CD8-positive, alpha-beta memory T cell (primary cell): ENCODE results near the gene RPS5. TPM values are rescaled to one million over a fixed set of nuclear protein-coding genes. Genes with fewer than 3 reads are reported as not detected.
A peak's percentile ranks its signal among the peaks of the same experiment; 100 is the strongest.
"Not testable (repeated sequence)": the region's sequence is repeated elsewhere in the genome, so short reads cannot be mapped to it uniquely, and the experiment has no call there.

Experiments
- CTCF ChIA-PET: fragments of 350-600 bp; sonication (Branson Sonifier 250); formaldehyde crosslinking; loops from one replicate; lab custom pipeline; 2021; ENCODE audit warnings: antibody characterized with exemption; lab: Charles Lee
- POLR2A ChIA-PET: fragments of 350-600 bp; sonication (Branson Sonifier 250); formaldehyde crosslinking; loops from one replicate; lab custom pipeline; 2021; ENCODE audit warnings: antibody characterized with exemption; lab: Charles Lee
- DNase-seq, 5 donors: peaks; one replicate each; pipeline versions ENCODE4 v3.0.0 to v3.0.0-alpha.2; 2020 to 2022; ENCODE audit warnings: mixed read lengths in 1 of 5
- H3K27ac ChIP-seq: one replicate; pipeline ENCODE4 v1.7.0; 2013; ENCODE audit warnings: low read depth, mild to moderate bottlenecking, low read length, moderate library complexity
- H3K27me3 ChIP-seq: 2 replicates; pipeline ENCODE4 v1.7.0; 2013; ENCODE audit warnings: low read length, mild to moderate bottlenecking; ENCODE audit not compliant: insufficient read depth, poor library complexity, severe bottlenecking
- H3K36me3 ChIP-seq: 2 replicates; pipeline ENCODE4 v1.7.0; 2013; ENCODE audit warnings: mild to moderate bottlenecking, low read length, moderate library complexity; ENCODE audit not compliant: insufficient read depth
- H3K4me1 ChIP-seq: 2 replicates; pipeline ENCODE4 v1.7.0; 2013; ENCODE audit warnings: mild to moderate bottlenecking, low read length, moderate library complexity; ENCODE audit not compliant: insufficient read depth
- H3K4me3 ChIP-seq: 2 replicates; pipeline ENCODE4 v1.7.0; 2013; ENCODE audit warnings: mild to moderate bottlenecking, low read length
- H3K9me3 ChIP-seq: 2 replicates; pipeline ENCODE4 v1.7.0; 2013; ENCODE audit warnings: mild to moderate bottlenecking, low read length
- H3K27ac Mint-ChIP-seq, 8 donors: one replicate each; pipeline ENCODE4 v1.8.0; 2020 to 2021; ENCODE audit warnings: mixed read lengths in 8 of 8, mild to moderate bottlenecking in 6 of 8, inconsistent platforms in 3 of 8, moderate library complexity in 3 of 8
- H3K27me3 Mint-ChIP-seq, 2 donors: one replicate each; pipeline ENCODE4 v1.8.0; 2020 to 2021; ENCODE audit warnings: mixed read lengths in 2 of 2, mild to moderate bottlenecking in 1 of 2, moderate library complexity in 1 of 2
- H3K36me3 Mint-ChIP-seq, 3 donors: one replicate each; pipeline ENCODE4 v1.8.0; 2020 to 2021; ENCODE audit warnings: mixed read lengths in 3 of 3, inconsistent platforms in 1 of 3, mild to moderate bottlenecking in 1 of 3
- H3K4me1 Mint-ChIP-seq, 3 donors: one replicate each; pipeline ENCODE4 v1.8.0; 2020 to 2021; ENCODE audit warnings: mixed read lengths in 3 of 3, inconsistent platforms in 1 of 3, mild to moderate bottlenecking in 1 of 3
- H3K4me3 Mint-ChIP-seq, 7 donors: one replicate each; pipeline ENCODE4 v1.8.0; 2020 to 2021; ENCODE audit warnings: mixed read lengths in 7 of 7, mild to moderate bottlenecking in 6 of 7, moderate library complexity in 4 of 7, inconsistent platforms in 2 of 7
- H3K9me3 Mint-ChIP-seq, 5 donors: one replicate each; pipeline ENCODE4 v1.8.0; 2020 to 2022; ENCODE audit warnings: mixed read lengths in 5 of 5, mild to moderate bottlenecking in 3 of 5, moderate library complexity in 2 of 5, inconsistent platforms in 1 of 5
- polyA plus RNA-seq: library from polyadenylated mRNA; unstranded; fragments of 300-500 nt; fragmentation: Illumina TruSeq; gene quantifications from one replicate; pipeline ENCODE4 v1.2.3, GENCODE V29; 2021
- total RNA-seq, 2 experiments: library from RNA; stranded (reverse); gene quantifications; one replicate each; pipeline ENCODE4 v1.2.3, GENCODE V29; 2021

Gene RPS5
- total and polyA plus RNA-seq, 3 experiments from 2014 or later: 1,069 to 1,639 (median 1,588) TPM

DNA sequence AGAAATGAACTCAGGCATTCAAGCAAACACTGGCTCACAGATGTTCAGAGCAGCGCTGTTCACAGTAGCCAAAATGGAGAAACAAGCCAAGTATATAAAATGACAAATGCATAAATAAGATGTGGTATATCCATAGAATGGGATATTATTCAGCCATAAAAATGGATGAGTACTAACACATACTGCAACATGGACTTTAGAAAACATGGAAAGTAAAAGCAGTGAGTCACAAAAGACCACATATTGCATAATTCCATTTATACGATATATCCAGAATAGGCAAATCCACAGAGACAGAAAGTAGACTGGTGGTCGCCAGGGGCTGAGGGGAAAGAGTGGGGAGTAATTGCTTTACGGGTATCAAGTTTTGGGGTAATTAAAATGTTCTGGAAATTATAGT, 12.9 kb upstream of the RPS5 start:
- H3K36me3 ChIP-seq: no peaks in the 10 kb centered on the region
- POLR2A ChIA-PET: no interaction called here

GRCh38 chr19:58376724-58377123, 10.3 kb upstream of the RPS5 start:
- H3K27me3 ChIP-seq, H3K4me3 ChIP-seq, DNase-seq, H3K36me3 Mint-ChIP-seq, CTCF ChIA-PET, H3K9me3 Mint-ChIP-seq, H3K36me3 ChIP-seq, H3K9me3 ChIP-seq, H3K4me3 Mint-ChIP-seq, H3K27ac ChIP-seq, H3K27me3 Mint-ChIP-seq: not testable (repeated sequence)
- H3K27ac Mint-ChIP-seq: peak overlapping the region in 2 of 8 donors; percentile 19 to 69
- H3K4me1 ChIP-seq: peaks cover 12% of the 10 kb centered on the region
- H3K4me1 Mint-ChIP-seq: peaks cover 12 to 22% (median 15%) of the 10 kb centered on the region in 3 donors
- POLR2A ChIA-PET: interaction anchor here (0.9 kb wide), 1 partner anchor 29 kb away, joined by 3 read pairs; no protein-coding TSS in a partner anchor

More for the DNA sequence above, 12.9 kb upstream of the RPS5 start:
- no peaks in the 10 kb centered on the region for H3K27me3 Mint-ChIP-seq
- peak overlapping the region in 1 of 7 donors; percentile 34 for H3K4me3 Mint-ChIP-seq
- H3K27ac Mint-ChIP-seq: peak overlapping the region in 1 of 8 donors; percentile 67
- H3K4me1 Mint-ChIP-seq: peaks cover 0 to 4% (median 0%) of the 10 kb centered on the region in 3 donors
- Histone ChIP-seq H3K27ac (no peak overlapping the region), H3K4me1 (peaks cover under 1% of the 10 kb centered on the region), H3K4me3 (no peak overlapping the region), H3K27me3 (no peaks in the 10 kb centered on the region), H3K9me3 (no peaks in the 10 kb centered on the region)
- H3K9me3 Mint-ChIP-seq: no peaks in the 10 kb centered on the region
- CTCF ChIA-PET: interaction anchor here (0.9 kb wide), 1 partner anchor 11 kb away, joined by 3 read pairs; the partner anchor contains the start of gene ZNF497
- no peaks in the 10 kb centered on the region for H3K36me3 Mint-ChIP-seq
- no peak for DNase-seq

DNA sequence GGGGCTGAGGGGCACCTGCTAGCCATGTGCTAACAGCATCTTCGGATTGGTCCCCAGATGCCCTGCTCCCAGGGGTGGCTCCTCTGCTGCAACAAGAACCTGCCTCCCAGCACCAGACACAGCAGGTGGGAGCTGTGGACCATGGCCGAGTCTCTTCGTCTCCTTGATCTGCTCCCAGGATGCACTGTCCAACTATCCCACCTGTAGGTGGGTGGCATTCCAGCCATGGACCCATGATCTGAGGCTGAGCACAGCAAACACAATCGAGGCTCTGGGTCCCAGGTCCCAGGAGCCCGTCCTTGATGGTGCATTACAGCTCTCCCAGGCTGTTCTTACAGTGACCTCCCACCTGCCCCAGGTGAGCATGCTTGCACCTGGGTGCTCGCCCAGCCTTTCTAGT, 7.8 kb upstream of the RPS5 start:
- Mint-ChIP-seq H3K9me3 (no peaks in the 10 kb centered on the region), H3K27ac (peak overlapping the region in 7 of 8 donors; percentile 92 to 99 (median 96)), H3K36me3 (peaks cover 0 to 4% (median 0%) of the 10 kb centered on the region in 3 donors), H3K4me1 (peaks cover 17 to 31% (median 21%) of the 10 kb centered on the region in 3 donors), H3K27me3 (no peaks in the 10 kb centered on the region), H3K4me3 (peak overlapping the region; percentile 61 to 94 (median 87))
- Histone ChIP-seq H3K9me3 (no peaks in the 10 kb centered on the region), H3K36me3 (no peaks in the 10 kb centered on the region), H3K27ac (no peak overlapping the region), H3K27me3 (no peaks in the 10 kb centered on the region), H3K4me1 (peaks cover 18% of the 10 kb centered on the region), H3K4me3 (no peak overlapping the region)
- CTCF ChIA-PET: interaction anchor here (1.0 to 1.5 kb wide), 2 partner anchors 16 to 29 kb away, joined by 3 to 5 read pairs; partner anchors contain the start of genes ZNF497 and ZNF584
- POLR2A ChIA-PET: interaction anchor here (1.2 kb wide), 1 partner anchor 16 kb away, joined by 9 read pairs; the partner anchor contains the start of gene ZNF497
- no peak for DNase-seq

DNA sequence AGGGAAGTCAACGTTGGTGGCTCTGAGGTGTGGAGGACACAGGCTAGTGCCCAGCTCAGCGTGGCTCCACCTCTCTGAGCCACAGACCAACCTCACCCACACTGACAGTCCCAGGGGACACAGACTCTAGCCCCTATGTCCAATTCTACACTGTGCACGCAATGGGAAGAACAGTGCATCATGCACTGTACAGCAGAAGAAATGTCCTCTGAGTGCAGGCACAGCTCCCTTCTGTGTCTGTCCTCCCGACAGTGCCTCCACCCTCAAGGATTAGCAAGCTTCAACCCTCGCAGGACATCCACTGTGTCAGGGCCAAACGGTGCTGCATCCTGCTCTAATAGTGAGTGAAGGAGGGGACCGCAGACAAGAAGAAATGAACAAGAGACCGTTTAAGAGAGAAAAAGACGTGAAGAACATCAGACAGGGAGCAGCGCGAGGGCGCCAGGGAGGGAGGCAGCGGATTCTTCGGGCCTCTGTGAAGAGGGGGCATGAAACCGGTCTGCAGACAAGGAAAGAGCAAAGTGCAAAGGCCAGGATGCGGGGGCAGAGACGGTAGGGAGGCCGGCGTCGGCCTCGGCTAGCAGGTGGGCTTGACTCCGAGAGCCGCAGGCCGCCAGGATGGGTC, 6.9 kb upstream of the RPS5 start:
- CTCF ChIA-PET: interaction anchor here (1.0 to 1.5 kb wide), 2 partner anchors 17 to 28 kb away, joined by 3 to 5 read pairs; partner anchors contain the start of genes ZNF497 and ZNF584
- peaks cover 18% of the 10 kb centered on the region for H3K4me1 ChIP-seq
- no peaks in the 10 kb centered on the region for H3K9me3 Mint-ChIP-seq
- peaks cover 17 to 33% (median 21%) of the 10 kb centered on the region in 3 donors for H3K4me1 Mint-ChIP-seq
- H3K36me3 Mint-ChIP-seq: peaks cover 0 to 4% (median 0%) of the 10 kb centered on the region in 3 donors
- peak overlapping the region; percentile 87 to 98 (median 93) for H3K4me3 Mint-ChIP-seq
- H3K27ac Mint-ChIP-seq: peak overlapping the region; percentile 92 to 100 (median 97)
- H3K27ac ChIP-seq: peak overlapping the region; percentile 83
- DNase-seq: no peak
- POLR2A ChIA-PET: interaction anchor here (1.2 kb wide), 1 partner anchor 17 kb away, joined by 9 read pairs; the partner anchor contains the start of gene ZNF497
- no peaks in the 10 kb centered on the region for H3K27me3 Mint-ChIP-seq
- H3K27me3 ChIP-seq: no peaks in the 10 kb centered on the region
- no peaks in the 10 kb centered on the region for H3K36me3 ChIP-seq
- peak overlapping the region; percentile 70 for H3K4me3 ChIP-seq
- H3K9me3 ChIP-seq: no peaks in the 10 kb centered on the region

DNA sequence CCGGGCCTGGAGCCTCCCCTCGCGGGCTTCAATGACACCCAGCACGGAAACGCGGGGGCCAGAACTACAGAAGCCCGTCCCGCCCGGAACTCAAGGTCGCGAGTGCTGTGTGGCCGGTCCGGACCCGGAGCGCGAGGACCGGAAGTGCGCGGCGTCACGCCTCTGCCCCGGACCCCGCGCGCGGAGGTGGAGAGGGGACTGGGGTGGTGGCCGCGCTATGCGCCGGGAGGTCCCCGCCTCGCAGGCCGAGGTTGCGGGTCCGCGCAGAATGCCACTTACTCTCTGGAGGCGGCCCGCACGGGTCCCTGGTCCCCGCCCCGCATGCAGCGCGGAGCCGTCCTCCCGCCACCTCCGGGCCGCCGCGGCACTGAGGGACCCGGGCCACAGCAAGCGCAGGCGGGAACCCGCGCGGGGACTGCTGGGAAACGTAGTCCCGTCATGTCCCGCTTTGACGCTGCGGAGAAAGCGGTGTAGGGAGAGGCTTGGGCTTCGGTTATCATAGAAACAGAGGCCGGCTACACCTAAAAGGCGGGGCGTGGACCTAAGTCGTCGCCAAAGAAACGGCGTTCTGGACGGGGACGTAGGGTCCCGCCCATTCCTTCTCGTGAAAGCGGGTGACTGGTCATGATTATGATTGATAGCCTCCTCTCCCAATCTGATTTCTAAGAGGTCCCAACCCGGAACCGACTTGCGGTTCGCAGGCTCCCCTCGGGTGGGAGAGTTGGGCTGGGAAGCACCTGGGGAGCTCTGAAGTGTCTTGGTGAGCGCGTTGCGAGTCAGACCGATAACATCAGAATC, 6.2 kb upstream of the RPS5 start, which contains the start of gene ZNF837:
Gene ZNF837, minus strand, starts transcription at position 369 of the 798 bp plus-strand sequence. CDS start 11,698 bp downstream, outside the sequence.
- H3K4me1 ChIP-seq: peaks cover 25% of the 10 kb centered on the region
- Mint-ChIP-seq H3K36me3 (peaks cover 0 to 4% (median 0%) of the 10 kb centered on the region in 3 donors), H3K4me1 (peaks cover 17 to 40% (median 26%) of the 10 kb centered on the region in 3 donors), H3K27ac (peak within 1 kb of the TSS; percentile 93 to 100 (median 97)), H3K9me3 (no peaks in the 10 kb centered on the region), H3K27me3 (peaks cover 0 to 1% of the 10 kb centered on the region in 2 donors), H3K4me3 (peak within 1 kb of the TSS; percentile 87 to 98 (median 93))
- H3K27ac ChIP-seq: peak within 1 kb of the TSS; percentile 83
- H3K4me3 ChIP-seq: peak within 1 kb of the TSS; percentile 70
- H3K27me3 ChIP-seq: no peaks in the 10 kb centered on the region
- no peaks in the 10 kb centered on the region for H3K9me3 ChIP-seq
- POLR2A ChIA-PET: interaction anchor here (1.0 to 1.4 kb wide), 4 partner anchors 18 to 27 kb away, joined by 3 to 11 read pairs (median 6); partner anchors contain the start of genes ZNF497 and ZNF584
- DNase-seq: peak; percentile 96 to 100 (median 99)
- CTCF ChIA-PET: interaction anchor here (1.1 to 1.5 kb wide), 2 partner anchors 17 to 18 kb away, joined by 3 to 5 read pairs; partner anchors contain the start of gene ZNF497
- H3K36me3 ChIP-seq: no peaks in the 10 kb centered on the region

GRCh38 chr19:58381460-58382212, 5.4 kb upstream of the RPS5 start:
- no peaks in the 10 kb centered on the region for H3K36me3 ChIP-seq
- POLR2A ChIA-PET: interaction anchor here (0.5 to 1.4 kb wide), 4 partner anchors 19 to 803 kb away, joined by 3 to 11 read pairs (median 3); partner anchors contain the start of genes ZNF416, ZNF497 and ZNF584

More at GRCh38 chr19:58381460-58382212, 5.4 kb upstream of the RPS5 start:
- H3K27ac Mint-ChIP-seq: peak overlapping the region; percentile 93 to 99 (median 96)
- H3K27ac ChIP-seq: peak overlapping the region; percentile 80
- H3K9me3 Mint-ChIP-seq: no peaks in the 10 kb centered on the region
- peaks cover 30% of the 10 kb centered on the region for H3K4me1 ChIP-seq
- CTCF ChIA-PET: interaction anchor here (1.1 kb wide), 1 partner anchor 19 kb away, joined by 3 read pairs; the partner anchor contains the start of gene ZNF497
- H3K27me3 Mint-ChIP-seq: peaks cover 0 to 1% of the 10 kb centered on the region in 2 donors
- peak overlapping the region; percentile 87 to 98 (median 93) for H3K4me3 Mint-ChIP-seq
- DNase-seq: no peak
- H3K4me3 ChIP-seq: peak overlapping the region; percentile 55
- no peaks in the 10 kb centered on the region for H3K27me3 ChIP-seq
- H3K36me3 Mint-ChIP-seq: peaks cover 0 to 6% (median 0%) of the 10 kb centered on the region in 3 donors
- H3K4me1 Mint-ChIP-seq: peaks cover 17 to 44% (median 29%) of the 10 kb centered on the region in 3 donors
- H3K9me3 ChIP-seq: no peaks in the 10 kb centered on the region
